K562 (cell line): Measurements from ENCODE around the gene DDR1. TPM values are rescaled to one million over a fixed set of nuclear protein-coding genes. Genes with fewer than 3 reads are reported as not detected.
A peak's percentile ranks its signal among the peaks of the same experiment; 100 is the strongest.

Experiments
- BRCA1 ChIP-seq, 2 experiments: fragments of 450-650 bp in 1 of 2; sonication (generic) in 1 of 2; formaldehyde crosslinking in 1 of 2; IDR thresholded peaks; 2 replicates each; pipeline versions ENCODE4 v1.5.0 to v1.6.1; 2017 to 2020; ENCODE audit warnings: mild to moderate bottlenecking in 1 of 2, missing genetic modification reagents in 1 of 2
- EGR1 ChIP-seq: fragments of 450-650 bp; conservative IDR thresholded peaks from 2 replicates; pipeline ENCODE4 v1.6.1; 2017; ENCODE audit warnings: mild to moderate bottlenecking
- ERF ChIP-seq: fragments of 450-650 bp; formaldehyde crosslinking; IDR thresholded peaks from 2 replicates; pipeline ENCODE4 v1.4.0; 2020; ENCODE audit warnings: mild to moderate bottlenecking, mixed read lengths
- RFX7 ChIP-seq: fragments of 250-450 bp; sonication (Bioruptor Pico); IDR thresholded peaks from 2 replicates; pipeline ENCODE4 v1.5.1; 2021; ENCODE audit warnings: mild to moderate bottlenecking
- SMAD3 ChIP-seq: fragments of 450-650 bp; formaldehyde crosslinking; conservative IDR thresholded peaks from 2 replicates; pipeline ENCODE4 v1.4.0; 2020; ENCODE audit warnings: mild to moderate bottlenecking
- SRSF3 ChIP-seq: fragments of 200-400 bp; formaldehyde crosslinking; IDR thresholded peaks from 2 replicates; pipeline ENCODE4 v1.6.1; 2016; ENCODE audit warnings: mild to moderate bottlenecking, low read length, moderate library complexity; ENCODE audit not compliant: insufficient read depth
- TEAD2 ChIP-seq: fragments of 450-650 bp; IDR thresholded peaks from 2 replicates; pipeline ENCODE4 v1.6.1; 2016; ENCODE audit warnings: missing genetic modification characterization, control low read depth, missing compliant biosample characterization
- ZNF311 ChIP-seq: fragments of 250-450 bp; sonication (Bioruptor Pico); IDR thresholded peaks from 2 replicates; pipeline ENCODE4 v1.4.0; 2020; ENCODE audit warnings: mild to moderate bottlenecking, moderate library complexity
- ZNF644 ChIP-seq: fragments of 200-800 bp; sonication (Bioruptor generic); IDR thresholded peaks from 2 replicates; pipeline ENCODE4 v1.6.1; 2016; ENCODE audit warnings: low read depth, missing genetic modification characterization, missing compliant biosample characterization
- polyA plus RNA-seq, 8 experiments: library from polyadenylated mRNA; depleted of rRNA in 4 of 8; stranded (reverse) in 5 of 8; unstranded in 3 of 8; fragments of >200 nt; fragmentation: Nextera tagmentation in 2 of 8; fragmentation: Illumina TruSeq in 1 of 8; extraction: Ambion mirVana in 2 of 8; extraction: Trizol in 1 of 8; gene quantifications; 2 replicates each; pipeline versions ENCODE4 v1.2.1 to v1.2.3, GENCODE V29; 2011 to 2014; ENCODE audit warnings: inconsistent platforms in 1 of 8, missing spikeins in 1 of 8
- total RNA-seq, 7 experiments: library from RNA; depleted of rRNA in 6 of 7; stranded (reverse); fragments of >200 nt in 6 of 7; fragmentation: Illumina TruSeq in 2 of 7; extraction: Trizol in 2 of 7; gene quantifications; 2 replicates each; pipeline versions ENCODE4 v1.2.1 to v1.2.3, GENCODE V29; 2011 to 2021; ENCODE audit warnings: low replicate concordance in 1 of 7
- TF ChIP-seq, protein P1 (sequence below): IDR thresholded peaks from 2 replicates; pipeline ENCODE4 v1.6.1; 2014; ENCODE audit warnings: antibody characterized with exemption
- TF ChIP-seq, protein P2 (sequence below): IDR thresholded peaks from 2 replicates; pipeline ENCODE4 v1.6.1; 2012; ENCODE audit warnings: low read depth, low read length, improper control_type of control experiment, borderline replicate concordance
- TF ChIP-seq, protein P3 (sequence below): fragments of 450-650 bp; formaldehyde crosslinking; IDR thresholded peaks from 2 replicates; pipeline ENCODE4 v1.4.0; 2020; ENCODE audit warnings: mild to moderate bottlenecking, mixed read lengths
- TF ChIP-seq, protein P4 (sequence below), 2 experiments: fragments of 450-650 bp in 1 of 2; IDR thresholded peaks; 2 replicates each; pipeline ENCODE4 v1.6.1; 2011 to 2017; ENCODE audit warnings: low read depth in 2 of 2, antibody characterized with exemption in 1 of 2, borderline replicate concordance in 1 of 2, low read length in 1 of 2, mild to moderate bottlenecking in 1 of 2, mixed read lengths in 1 of 2; ENCODE audit not compliant: control insufficient read depth in 1 of 2
- TF ChIP-seq, protein P5 (sequence below): sonication (generic); formaldehyde crosslinking; IDR thresholded peaks from 2 replicates; pipeline ENCODE4 v1.5.0; 2020; ENCODE audit warnings: missing genetic modification reagents
- TF ChIP-seq, protein P6 (sequence below): sonication (generic); IDR thresholded peaks from 2 replicates; pipeline ENCODE4 v1.6.1; 2016
- TF ChIP-seq, protein P7 (sequence below): fragments of 450-650 bp; IDR thresholded peaks from 2 replicates; pipeline ENCODE4 v1.6.1; 2017; ENCODE audit warnings: mild to moderate bottlenecking, moderate library complexity

The DDR1 gene
- total and polyA plus RNA-seq, 9 of the 15 experiments (the other 6 are each of a cell fraction or from before 2014, with no cell fraction given), result 1.4 to 44.6 (median 12.2) TPM

DNA sequence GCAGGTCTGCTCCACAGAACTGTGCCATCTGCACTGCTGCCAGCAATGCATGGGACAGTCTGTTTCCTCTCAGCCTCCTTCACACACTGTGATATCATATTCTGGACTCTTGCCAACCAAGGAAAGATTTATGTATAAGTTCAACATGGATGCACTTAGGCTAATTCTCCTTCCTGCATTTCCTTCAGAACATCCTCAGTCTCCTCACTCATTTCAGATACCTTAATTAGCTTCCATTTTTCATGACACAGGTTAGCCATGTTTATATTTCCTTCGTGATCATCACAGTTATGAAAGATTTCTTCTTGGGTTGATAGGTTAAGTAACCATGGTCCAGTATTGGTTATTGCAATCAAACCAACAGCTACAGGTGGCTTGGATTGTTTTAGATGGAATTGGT lies 46.4 kb upstream of the DDR1 start (continued):
- peak; percentile 81; the same call in 1 of the 2 replicates for TF ChIP-seq ZNF644 (tag)
- TF ChIP-seq SMAD3 (CRISPR knock-in tag), result peak; percentile 91
- TF ChIP-seq EGR1, result no peak
- no peak for TF ChIP-seq ZNF311 (CRISPR knock-in tag)
- TF ChIP-seq, protein P1, sequence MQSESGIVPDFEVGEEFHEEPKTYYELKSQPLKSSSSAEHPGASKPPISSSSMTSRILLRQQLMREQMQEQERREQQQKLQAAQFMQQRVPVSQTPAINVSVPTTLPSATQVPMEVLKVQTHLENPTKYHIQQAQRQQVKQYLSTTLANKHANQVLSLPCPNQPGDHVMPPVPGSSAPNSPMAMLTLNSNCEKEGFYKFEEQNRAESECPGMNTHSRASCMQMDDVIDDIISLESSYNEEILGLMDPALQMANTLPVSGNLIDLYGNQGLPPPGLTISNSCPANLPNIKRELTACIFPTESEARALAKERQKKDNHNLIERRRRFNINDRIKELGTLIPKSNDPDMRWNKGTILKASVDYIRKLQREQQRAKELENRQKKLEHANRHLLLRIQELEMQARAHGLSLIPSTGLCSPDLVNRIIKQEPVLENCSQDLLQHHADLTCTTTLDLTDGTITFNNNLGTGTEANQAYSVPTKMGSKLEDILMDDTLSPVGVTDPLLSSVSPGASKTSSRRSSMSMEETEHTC, result no peak
- TF ChIP-seq, protein P2, sequence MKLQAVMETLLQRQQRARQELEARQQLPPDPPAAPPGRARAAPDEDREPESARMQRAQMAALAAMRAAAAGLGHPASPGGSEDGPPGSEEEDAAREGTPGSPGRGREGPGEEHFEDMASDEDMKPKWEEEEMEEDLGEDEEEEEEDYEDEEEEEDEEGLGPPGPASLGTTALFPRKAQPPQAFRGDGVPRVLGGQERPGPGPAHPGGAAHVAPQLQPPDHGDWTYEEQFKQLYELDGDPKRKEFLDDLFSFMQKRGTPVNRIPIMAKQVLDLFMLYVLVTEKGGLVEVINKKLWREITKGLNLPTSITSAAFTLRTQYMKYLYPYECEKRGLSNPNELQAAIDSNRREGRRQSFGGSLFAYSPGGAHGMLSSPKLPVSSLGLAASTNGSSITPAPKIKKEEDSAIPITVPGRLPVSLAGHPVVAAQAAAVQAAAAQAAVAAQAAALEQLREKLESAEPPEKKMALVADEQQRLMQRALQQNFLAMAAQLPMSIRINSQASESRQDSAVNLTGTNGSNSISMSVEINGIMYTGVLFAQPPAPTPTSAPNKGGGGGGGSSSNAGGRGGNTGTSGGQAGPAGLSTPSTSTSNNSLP, result no peak
- TF ChIP-seq, protein P3, sequence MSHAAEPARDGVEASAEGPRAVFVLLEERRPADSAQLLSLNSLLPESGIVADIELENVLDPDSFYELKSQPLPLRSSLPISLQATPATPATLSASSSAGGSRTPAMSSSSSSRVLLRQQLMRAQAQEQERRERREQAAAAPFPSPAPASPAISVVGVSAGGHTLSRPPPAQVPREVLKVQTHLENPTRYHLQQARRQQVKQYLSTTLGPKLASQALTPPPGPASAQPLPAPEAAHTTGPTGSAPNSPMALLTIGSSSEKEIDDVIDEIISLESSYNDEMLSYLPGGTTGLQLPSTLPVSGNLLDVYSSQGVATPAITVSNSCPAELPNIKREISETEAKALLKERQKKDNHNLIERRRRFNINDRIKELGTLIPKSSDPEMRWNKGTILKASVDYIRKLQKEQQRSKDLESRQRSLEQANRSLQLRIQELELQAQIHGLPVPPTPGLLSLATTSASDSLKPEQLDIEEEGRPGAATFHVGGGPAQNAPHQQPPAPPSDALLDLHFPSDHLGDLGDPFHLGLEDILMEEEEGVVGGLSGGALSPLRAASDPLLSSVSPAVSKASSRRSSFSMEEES (CRISPR knock-in tag), result no peak
- no peak for TF ChIP-seq ERF
- TF ChIP-seq, protein P4, sequence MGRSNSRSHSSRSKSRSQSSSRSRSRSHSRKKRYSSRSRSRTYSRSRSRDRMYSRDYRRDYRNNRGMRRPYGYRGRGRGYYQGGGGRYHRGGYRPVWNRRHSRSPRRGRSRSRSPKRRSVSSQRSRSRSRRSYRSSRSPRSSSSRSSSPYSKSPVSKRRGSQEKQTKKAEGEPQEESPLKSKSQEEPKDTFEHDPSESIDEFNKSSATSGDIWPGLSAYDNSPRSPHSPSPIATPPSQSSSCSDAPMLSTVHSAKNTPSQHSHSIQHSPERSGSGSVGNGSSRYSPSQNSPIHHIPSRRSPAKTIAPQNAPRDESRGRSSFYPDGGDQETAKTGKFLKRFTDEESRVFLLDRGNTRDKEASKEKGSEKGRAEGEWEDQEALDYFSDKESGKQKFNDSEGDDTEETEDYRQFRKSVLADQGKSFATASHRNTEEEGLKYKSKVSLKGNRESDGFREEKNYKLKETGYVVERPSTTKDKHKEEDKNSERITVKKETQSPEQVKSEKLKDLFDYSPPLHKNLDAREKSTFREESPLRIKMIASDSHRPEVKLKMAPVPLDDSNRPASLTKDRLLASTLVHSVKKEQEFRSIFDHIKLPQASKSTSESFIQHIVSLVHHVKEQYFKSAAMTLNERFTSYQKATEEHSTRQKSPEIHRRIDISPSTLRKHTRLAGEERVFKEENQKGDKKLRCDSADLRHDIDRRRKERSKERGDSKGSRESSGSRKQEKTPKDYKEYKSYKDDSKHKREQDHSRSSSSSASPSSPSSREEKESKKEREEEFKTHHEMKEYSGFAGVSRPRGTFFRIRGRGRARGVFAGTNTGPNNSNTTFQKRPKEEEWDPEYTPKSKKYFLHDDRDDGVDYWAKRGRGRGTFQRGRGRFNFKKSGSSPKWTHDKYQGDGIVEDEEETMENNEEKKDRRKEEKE (IDR thresholded peaks at IDR 0.05; ENCODE audit: borderline replicate concordance in 1 of 2, control insufficient read depth in 1 of 2, low read depth in 2 of 2, low read length in 1 of 2), result no peak
- peak; percentile 88 for TF ChIP-seq TEAD2 (tag)
- TF ChIP-seq, protein P5, sequence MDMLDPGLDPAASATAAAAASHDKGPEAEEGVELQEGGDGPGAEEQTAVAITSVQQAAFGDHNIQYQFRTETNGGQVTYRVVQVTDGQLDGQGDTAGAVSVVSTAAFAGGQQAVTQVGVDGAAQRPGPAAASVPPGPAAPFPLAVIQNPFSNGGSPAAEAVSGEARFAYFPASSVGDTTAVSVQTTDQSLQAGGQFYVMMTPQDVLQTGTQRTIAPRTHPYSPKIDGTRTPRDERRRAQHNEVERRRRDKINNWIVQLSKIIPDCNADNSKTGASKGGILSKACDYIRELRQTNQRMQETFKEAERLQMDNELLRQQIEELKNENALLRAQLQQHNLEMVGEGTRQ (CRISPR knock-in tag), result no peak
- TF ChIP-seq, protein P6, sequence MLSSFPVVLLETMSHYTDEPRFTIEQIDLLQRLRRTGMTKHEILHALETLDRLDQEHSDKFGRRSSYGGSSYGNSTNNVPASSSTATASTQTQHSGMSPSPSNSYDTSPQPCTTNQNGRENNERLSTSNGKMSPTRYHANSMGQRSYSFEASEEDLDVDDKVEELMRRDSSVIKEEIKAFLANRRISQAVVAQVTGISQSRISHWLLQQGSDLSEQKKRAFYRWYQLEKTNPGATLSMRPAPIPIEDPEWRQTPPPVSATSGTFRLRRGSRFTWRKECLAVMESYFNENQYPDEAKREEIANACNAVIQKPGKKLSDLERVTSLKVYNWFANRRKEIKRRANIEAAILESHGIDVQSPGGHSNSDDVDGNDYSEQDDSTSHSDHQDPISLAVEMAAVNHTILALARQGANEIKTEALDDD, result no peak
- no peak for TF ChIP-seq BRCA1 (IDR thresholded peaks at IDR 0.05)
- TF ChIP-seq BRCA1 (CRISPR knock-in tag; IDR thresholded peaks at IDR 0.05), result no peak
- TF ChIP-seq, protein P7, sequence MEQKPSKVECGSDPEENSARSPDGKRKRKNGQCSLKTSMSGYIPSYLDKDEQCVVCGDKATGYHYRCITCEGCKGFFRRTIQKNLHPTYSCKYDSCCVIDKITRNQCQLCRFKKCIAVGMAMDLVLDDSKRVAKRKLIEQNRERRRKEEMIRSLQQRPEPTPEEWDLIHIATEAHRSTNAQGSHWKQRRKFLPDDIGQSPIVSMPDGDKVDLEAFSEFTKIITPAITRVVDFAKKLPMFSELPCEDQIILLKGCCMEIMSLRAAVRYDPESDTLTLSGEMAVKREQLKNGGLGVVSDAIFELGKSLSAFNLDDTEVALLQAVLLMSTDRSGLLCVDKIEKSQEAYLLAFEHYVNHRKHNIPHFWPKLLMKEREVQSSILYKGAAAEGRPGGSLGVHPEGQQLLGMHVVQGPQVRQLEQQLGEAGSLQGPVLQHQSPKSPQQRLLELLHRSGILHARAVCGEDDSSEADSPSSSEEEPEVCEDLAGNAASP, result no peak
- no peak for TF ChIP-seq RFX7 (CRISPR knock-in tag)
- TF ChIP-seq SRSF3, result no peak
